Frontal cortex (tissue), 4 donors: ENCODE measurements around the gene ANXA3. TPM values are rescaled to one million over a fixed set of nuclear protein-coding genes. Genes with fewer than 3 reads are reported as not detected.

ENCODE experiments used
- DNase-seq, 2 donors: peaks; one replicate each; pipeline ENCODE4 v3.0.0; 2012; ENCODE audit warnings: low spot score in 2 of 2
- FAIRE-seq: peaks from 2 replicates; lab custom pipeline; 2012; peaks lifted over from hg19 to GRCh38; lab: Jason Lieb, UNC
- total RNA-seq: library from RNA; depleted of rRNA; stranded (reverse); fragments of >200 nt; gene quantifications from one replicate; pipeline ENCODE4 v1.2.3, GENCODE V29; 2014
- donor health status: control.
- donor health status: control.
- donor health status: control.

ANXA3 gene
- total RNA-seq, 1 donor from 2014 or later: 5.7 TPM

GRCh38 chr4:78634011-78634664 lies 82.6 kb downstream of the ANXA3 start:
- peak in 1 of 2 donors; percentile 21 for DNase-seq
- peak; percentile 3 for FAIRE-seq

DNA sequence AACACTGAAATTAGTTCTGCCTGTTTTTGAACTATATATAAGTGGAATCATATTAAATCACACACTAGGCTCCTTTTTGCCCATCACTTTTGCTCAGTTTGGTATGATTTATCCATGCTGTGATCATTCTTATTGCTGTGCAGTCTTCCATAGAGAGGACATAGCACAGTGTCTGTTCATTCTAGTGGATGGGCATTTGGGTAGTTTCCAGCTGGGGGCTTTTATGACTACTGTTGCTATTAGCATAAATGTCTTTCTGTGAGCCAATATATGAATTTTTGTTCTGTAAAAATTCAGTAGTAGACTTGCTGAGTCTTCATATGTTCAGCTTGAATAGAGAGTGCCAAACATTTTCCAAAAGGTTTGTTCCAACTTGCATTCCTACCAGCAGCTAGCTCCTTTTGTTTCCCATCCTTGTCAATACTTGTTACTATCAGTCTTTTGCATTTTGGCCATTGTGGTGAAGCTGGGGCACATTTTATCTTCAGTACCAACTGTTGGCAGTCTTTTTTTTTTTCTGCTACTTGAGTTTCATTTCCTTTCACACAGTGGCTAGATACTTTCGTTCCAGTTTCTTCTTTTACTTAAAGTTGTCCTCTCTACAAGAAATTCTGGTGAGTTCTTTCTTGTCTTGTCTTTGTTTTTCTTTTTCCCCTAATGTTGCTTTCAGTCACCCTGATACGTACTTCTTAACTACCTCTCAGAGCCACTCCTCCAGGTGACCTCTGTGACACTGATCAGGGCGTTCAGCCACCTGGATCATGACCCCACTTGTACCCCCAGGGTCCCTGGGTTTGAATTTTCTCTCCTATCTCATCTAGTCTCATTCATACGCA lies 87.0 kb downstream of the ANXA3 start:
- FAIRE-seq: no peak
- DNase-seq: no peak

GRCh38 chr4:78640714-78641113 lies 89.1 kb downstream of the ANXA3 start:
- FAIRE-seq (no peak), DNase-seq (no peak)

- no peak for DNase-seq
- FAIRE-seq: no peak
Observed at GRCh38 chr4:78642934-78643333, 91.4 kb downstream of the ANXA3 start.

GRCh38 chr4:78644063-78644691 lies 92.6 kb downstream of the ANXA3 start:
- FAIRE-seq (no peak), DNase-seq (no peak)

DNA sequence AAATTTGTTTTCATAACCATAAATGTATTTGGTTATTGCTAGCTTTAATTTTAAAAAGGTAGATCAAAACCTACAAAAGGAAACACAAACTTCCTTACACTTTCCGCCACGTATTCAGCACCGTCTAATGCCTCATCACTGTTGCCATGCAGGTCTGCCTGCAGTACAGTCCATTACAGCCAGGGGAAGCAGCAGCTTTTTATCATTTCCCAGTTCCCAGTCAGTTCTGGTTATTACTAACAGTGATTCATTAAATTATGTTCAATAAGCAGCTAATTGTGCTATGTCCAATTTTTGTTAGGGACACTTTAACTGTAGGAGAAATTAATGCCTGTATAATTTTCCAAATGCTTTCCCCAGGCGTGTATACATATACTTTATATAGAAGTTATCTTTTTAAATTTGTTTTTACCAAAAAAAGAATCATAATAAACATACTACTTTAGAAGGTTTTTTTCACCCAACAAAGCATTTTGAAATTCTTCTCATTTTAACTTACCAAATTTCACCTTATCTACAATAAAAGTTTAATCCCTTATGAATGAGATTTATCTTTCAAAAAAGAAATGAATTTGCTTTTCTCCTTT lies 93.3 kb downstream of the ANXA3 start:
- FAIRE-seq (peak; percentile 92), DNase-seq (peak in 1 of 2 donors; percentile 28)

GRCh38 chr4:78645853-78646757 lies 94.5 kb downstream of the ANXA3 start:
- FAIRE-seq: no peak
- DNase-seq: peak in 1 of 2 donors; percentile 18

DNA sequence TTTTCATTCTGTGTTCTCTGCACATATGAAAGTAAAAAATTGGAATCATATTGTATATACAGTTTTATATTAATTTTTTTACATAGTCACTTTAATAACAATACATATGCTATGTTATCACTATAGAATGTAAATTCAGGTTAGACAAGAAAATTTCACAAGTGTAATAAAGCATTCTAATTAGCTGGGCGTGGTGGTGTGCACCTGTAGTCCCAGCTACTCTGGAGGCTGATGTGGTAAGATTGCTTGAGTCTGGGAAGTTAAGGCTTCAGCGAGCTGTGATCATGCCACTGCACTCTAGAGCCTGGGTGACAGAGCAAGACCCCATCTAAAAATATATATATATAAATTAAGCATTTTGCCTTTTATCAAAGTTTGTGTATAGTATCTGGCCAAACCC lies 95.7 kb downstream of the ANXA3 start:
- FAIRE-seq (no peak), DNase-seq (no peak)

DNA sequence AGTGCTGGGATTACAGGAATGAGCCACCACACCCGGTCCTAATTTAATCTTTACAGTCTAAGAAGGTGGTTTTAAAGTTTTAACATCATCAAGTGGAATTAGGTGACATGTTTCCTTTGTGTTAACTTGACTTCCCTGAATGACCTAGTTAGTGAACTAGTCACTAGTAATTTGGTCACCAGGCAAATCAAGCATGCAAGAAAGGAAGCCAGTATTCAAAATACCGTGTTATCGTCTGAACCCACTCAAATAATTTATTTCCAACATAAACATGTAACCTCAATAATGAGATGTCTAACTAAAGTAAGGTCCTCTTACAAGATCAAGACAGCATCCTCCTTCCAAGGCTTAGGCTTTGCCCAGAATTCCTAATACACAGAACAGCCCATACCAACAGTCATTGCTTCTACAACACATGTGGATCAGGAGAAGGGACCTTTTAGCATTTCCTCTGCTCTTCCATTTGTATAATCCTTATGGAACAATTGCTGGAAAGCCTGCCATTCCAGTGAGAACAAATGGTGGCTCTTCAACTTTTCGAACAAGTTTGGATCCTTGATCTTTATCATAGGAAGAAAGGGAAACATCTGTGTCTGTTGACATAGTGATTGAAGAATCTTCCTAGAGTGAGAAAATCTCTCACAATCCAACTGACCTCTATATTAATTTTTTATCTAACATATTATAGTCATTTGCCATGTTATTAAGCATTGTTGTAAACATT lies 97.2 kb downstream of the ANXA3 start:
- no peak for FAIRE-seq
- DNase-seq: no peak

DNA sequence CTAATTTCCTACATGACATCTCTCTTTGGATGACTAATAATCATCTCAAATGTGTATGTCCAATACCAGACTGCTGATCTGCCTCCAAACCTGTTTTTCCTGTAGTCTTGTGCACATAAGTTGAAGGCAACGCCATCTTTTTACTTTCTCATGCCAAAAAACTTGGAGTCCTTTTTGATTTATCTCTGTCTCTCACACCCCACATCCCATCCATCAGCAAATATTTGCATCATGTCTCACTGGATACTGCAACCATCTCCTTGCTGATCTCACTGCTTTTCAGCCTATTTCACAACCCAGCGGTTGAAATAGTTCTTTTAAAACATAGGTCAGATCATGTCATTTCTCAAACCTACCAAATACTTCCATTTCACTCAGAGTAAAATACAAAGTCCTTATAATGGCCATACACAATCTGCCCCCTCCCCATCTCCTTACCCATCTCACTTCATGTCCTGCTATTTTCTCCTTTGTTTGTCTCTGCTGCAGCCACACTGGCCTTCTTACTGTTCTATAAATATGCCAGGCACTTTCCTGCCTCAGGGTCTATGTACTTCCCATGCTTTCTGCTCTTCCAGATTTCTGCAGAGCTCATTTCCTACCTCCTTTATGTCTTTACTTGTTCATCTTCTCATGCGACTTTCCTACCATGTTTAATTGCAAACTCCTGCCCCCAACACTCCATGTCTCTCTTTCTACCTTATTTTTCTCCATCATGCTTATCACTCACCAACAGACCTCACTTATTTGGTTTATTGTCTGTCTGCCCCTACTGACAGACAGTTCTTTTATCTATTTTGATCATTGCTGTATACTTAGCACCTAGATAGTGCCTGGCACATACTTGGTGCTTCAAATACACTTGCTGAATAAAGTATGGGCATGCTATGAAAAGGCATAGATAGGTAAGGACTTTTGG lies 98.8 kb downstream of the ANXA3 start:
- no peak for FAIRE-seq

DNA sequence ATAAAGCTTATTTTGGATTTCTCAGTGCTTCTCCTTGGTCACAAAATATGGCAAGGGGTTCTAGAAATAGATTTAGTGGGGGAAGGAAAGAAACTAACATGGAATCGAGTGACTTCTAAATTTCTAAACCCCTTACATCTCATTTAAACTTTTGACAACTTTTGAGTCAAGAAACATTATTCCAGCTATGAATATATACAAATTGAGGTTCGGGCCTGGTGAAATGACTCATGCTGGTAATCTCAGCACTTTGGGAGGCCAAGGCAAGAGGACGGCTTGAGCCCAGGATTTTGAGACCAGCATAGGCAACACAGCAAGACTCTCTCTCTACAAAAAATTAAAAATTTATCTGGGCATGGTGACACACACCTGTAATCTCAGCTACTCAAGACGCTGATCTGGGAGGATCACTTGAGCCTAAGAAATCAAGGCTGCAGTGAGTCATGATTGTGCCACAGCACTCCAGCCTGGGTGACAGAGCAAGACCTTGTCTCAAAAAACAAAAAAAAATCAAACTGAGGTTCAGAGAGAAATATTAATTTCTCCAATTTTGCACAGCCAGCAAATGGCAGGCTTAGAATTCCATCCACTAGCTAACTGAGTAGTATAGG lies 99.8 kb downstream of the ANXA3 start:
- FAIRE-seq: no peak
- no peak for DNase-seq

More for the DNA sequence above, 98.8 kb downstream of the ANXA3 start:
- no peak for DNase-seq

DNA sequence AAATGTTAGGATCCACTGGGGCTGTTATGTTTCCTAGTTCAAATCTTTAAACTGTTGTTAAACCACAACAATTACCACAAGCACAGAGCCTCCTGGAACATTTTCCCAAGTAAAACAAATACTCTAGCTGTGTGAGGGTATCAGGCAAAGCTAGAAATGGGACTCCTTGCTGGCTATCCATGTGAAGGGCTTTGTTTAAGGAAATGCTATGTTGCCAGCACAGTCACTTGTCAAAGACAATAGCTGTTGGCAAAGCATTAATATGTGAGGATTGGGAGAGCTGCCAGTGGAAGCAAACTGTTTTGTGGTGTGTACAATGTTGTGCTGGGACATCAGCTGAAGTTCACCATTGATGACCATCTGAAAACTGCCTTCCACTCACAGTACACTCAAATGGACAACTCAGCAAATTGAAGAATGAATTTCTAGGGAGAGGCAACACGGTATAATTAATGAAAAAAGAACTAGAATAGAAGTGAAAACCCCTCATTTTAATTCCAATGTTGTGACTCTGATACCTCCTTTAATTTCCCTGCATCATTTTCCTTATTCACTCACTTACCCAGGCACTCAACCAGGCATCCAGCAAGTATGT lies 100.8 kb downstream of the ANXA3 start:
- peak; percentile 52 for FAIRE-seq
- DNase-seq: peak; percentile 14 to 22

DNA sequence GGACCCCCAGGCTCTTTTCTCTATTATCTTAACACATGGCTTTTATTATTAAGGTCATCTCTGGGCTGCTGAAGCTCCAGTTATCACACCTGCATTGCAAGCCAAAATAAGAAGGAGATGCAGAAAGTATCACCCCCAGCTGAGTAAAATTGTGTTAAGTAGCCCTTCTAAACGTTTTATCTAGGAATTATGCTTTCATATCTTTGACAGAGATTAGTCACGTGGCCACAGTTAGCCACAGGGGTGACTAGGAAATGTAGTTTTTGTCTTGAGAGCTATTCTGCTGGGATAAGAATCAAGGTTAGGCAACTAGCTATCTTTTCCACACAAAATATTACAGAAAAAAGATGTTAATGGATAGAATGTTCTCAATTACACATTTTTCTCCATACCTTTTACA lies 102.1 kb downstream of the ANXA3 start:
- DNase-seq (no peak), FAIRE-seq (no peak)

GRCh38 chr4:78654807-78655206 lies 103.2 kb downstream of the ANXA3 start:
- DNase-seq: no peak
- no peak for FAIRE-seq

- FAIRE-seq (no peak), DNase-seq (no peak)
Observed at GRCh38 chr4:78656968-78657445, 105.4 kb downstream of the ANXA3 start.

- no peak for DNase-seq
- no peak for FAIRE-seq
Observed at GRCh38 chr4:78659264-78659663, 107.7 kb downstream of the ANXA3 start.

- FAIRE-seq (no peak), DNase-seq (no peak)
Observed at GRCh38 chr4:78659665-78660064, 108.1 kb downstream of the ANXA3 start.
